Glomerular visceral epithelial cell (primary cell): ENCODE results near the gene MAST1.
"Not testable (repeated sequence)": the region's sequence is repeated elsewhere in the genome, so short reads cannot be mapped to it uniquely, and the experiment has no call there.

Experiments
- DNase-seq: peaks from one replicate; pipeline ENCODE4 v3.0.0-alpha.2; 2016; ENCODE audit errors: extremely low spot score

Gene MAST1

GRCh38 chr19:12871681-12872080 lies 33.4 kb downstream of the MAST1 start:
- no peak for DNase-seq

GRCh38 chr19:12872255-12872654 lies 33.9 kb downstream of the MAST1 start:
- DNase-seq: no peak

- DNase-seq: peak; percentile 79
Observed at GRCh38 chr19:12872941-12873890, 34.9 kb downstream of the MAST1 start.

GRCh38 chr19:12873891-12874745 lies 35.8 kb downstream of the MAST1 start:
- DNase-seq: no peak

GRCh38 chr19:12875086-12875485 lies 36.8 kb downstream of the MAST1 start:
- no peak for DNase-seq

- no peak for DNase-seq
Observed at GRCh38 chr19:12880551-12881171, 42.3 kb downstream of the MAST1 start.

GRCh38 chr19:12881172-12881808 lies 43.0 kb downstream of the MAST1 start, which contains the start of gene DNASE2:
Gene DNASE2 (minus strand): TSS chr19:12881449. CDS start chr19:12881375, 74 bp downstream.
- DNase-seq: peak; percentile 91

- no peak for DNase-seq
Observed at GRCh38 chr19:12882589-12882988, 44.3 kb downstream of the MAST1 start.

GRCh38 chr19:12884202-12884601 lies 45.9 kb downstream of the MAST1 start:
- DNase-seq: no peak

- DNase-seq: no peak
Observed at GRCh38 chr19:12884627-12884925, 46.3 kb downstream of the MAST1 start.

- peak; percentile 36 for DNase-seq
Observed at GRCh38 chr19:12884926-12885748, 46.8 kb downstream of the MAST1 start.

- no peak for DNase-seq
Observed at GRCh38 chr19:12885749-12886650, 47.7 kb downstream of the MAST1 start.

GRCh38 chr19:12886651-12886968 lies 48.3 kb downstream of the MAST1 start:
- no peak for DNase-seq

- no peak for DNase-seq
Observed at GRCh38 chr19:12886969-12887747, 48.8 kb downstream of the MAST1 start, which contains the start of gene KLF1. Gene KLF1 (minus strand): TSS chr19:12887201. CDS start chr19:12887140, 61 bp downstream.

- no peak for DNase-seq
Observed at GRCh38 chr19:12888006-12888603, 49.8 kb downstream of the MAST1 start.

- not testable (repeated sequence) for DNase-seq
Observed at GRCh38 chr19:12890299-12890786, 52.0 kb downstream of the MAST1 start.

- peak; percentile 99 for DNase-seq
Observed at GRCh38 chr19:12890787-12891552, 52.7 kb downstream of the MAST1 start, which contains the start of gene GCDH. Gene GCDH (plus strand): TSS chr19:12891160. CDS start chr19:12891305, 145 bp downstream.
